H1 (cell line): ENCODE results near the gene AP1M2. TPM values are rescaled to one million over a fixed set of nuclear protein-coding genes. Genes with fewer than 3 reads are reported as not detected.

Source experiments
- CTCF ChIA-PET: fragments of 300-600 bp; sonication (Branson Sonifier 250); formaldehyde crosslinking; loops from one replicate; lab custom pipeline; 2021; ENCODE audit not compliant: partially characterized antibody; lab: Charles Lee
- POLR2A ChIA-PET: fragments of 300-600 bp; sonication (Branson Sonifier 250); formaldehyde crosslinking; loops from one replicate; lab custom pipeline; 2021; ENCODE audit warnings: inconsistent platforms; ENCODE audit not compliant: partially characterized antibody; lab: Charles Lee
- DNase-seq, 2 experiments: peaks; one replicate each; pipeline versions ENCODE4 v3.0.0 to v3.0.0-alpha.2; 2010 to 2022; ENCODE audit warnings: low spot score in 2 of 2, low read depth in 1 of 2, mixed read lengths in 1 of 2
- FAIRE-seq: peaks from 2 replicates; lab custom pipeline; 2011; peaks lifted over from hg19 to GRCh38; lab: Jason Lieb, UNC
- H2AFZ ChIP-seq: 2 replicates; pipeline ENCODE4 v1.8.1; 2012; ENCODE audit warnings: low read length, inconsistent platforms
- H2AK5ac ChIP-seq: 2 replicates; pipeline ENCODE4 v1.6.1; 2013; ENCODE audit warnings: low read depth, low read length
- H2BK120ac ChIP-seq: replicated peaks from 2 replicates; pipeline ENCODE3; 2013; ENCODE audit warnings: low read depth, low read length, inconsistent platforms
- H2BK12ac ChIP-seq: 2 replicates; pipeline ENCODE4 v1.6.1; 2013; ENCODE audit warnings: low read depth, low read length
- H2BK15ac ChIP-seq: 2 replicates; pipeline ENCODE4 v1.6.1; 2013; ENCODE audit warnings: low read length
- H2BK20ac ChIP-seq: 2 replicates; pipeline ENCODE4 v1.6.1; 2013; ENCODE audit warnings: low read length
- H2BK5ac ChIP-seq: 2 replicates; pipeline ENCODE4 v1.6.1; 2013; ENCODE audit warnings: low read depth, low read length
- H3K14ac ChIP-seq: 2 replicates; pipeline ENCODE4 v1.6.1; 2013; ENCODE audit warnings: inconsistent platforms; ENCODE audit not compliant: insufficient read length
- H3K18ac ChIP-seq: 2 replicates; pipeline ENCODE4 v1.6.1; 2013; ENCODE audit warnings: low read length; ENCODE audit errors: extremely low read depth
- H3K23ac ChIP-seq: 2 replicates; pipeline ENCODE4 v1.6.1; 2013; ENCODE audit warnings: inconsistent platforms; ENCODE audit not compliant: insufficient read length
- H3K23me2 ChIP-seq: 2 replicates; pipeline ENCODE4 v1.6.1; 2013; ENCODE audit warnings: low read depth, low read length
- H3K27ac ChIP-seq: 2 replicates; pipeline ENCODE4 v1.6.1; 2011; ENCODE audit warnings: low read depth, low read length, inconsistent platforms
- H3K27me3 ChIP-seq, 4 experiments: replicated peaks in 1 of 4; 1 replicate in 1 of 4; 2 replicates in 3 of 4; pipeline versions ENCODE4 v1.6.1 to v1.8.1; 2011 to 2013; ENCODE audit warnings: low read length in 3 of 4, mild to moderate bottlenecking in 3 of 4, inconsistent platforms in 2 of 4, mixed read lengths in 2 of 4, moderate library complexity in 1 of 4; ENCODE audit not compliant: control insufficient read depth in 3 of 4, insufficient read depth in 3 of 4; ENCODE audit errors: extremely low read depth in 1 of 4
- H3K36me3 ChIP-seq, 4 experiments: 2 replicates each; pipeline versions ENCODE4 v1.6.1 to v1.8.1; 2011 to 2013; ENCODE audit warnings: mild to moderate bottlenecking in 4 of 4, low read length in 3 of 4, moderate library complexity in 2 of 4, control low read depth in 1 of 4, inconsistent platforms in 1 of 4; ENCODE audit not compliant: insufficient read depth in 4 of 4, control insufficient read depth in 2 of 4
- H3K4ac ChIP-seq: replicated peaks from 2 replicates; pipeline ENCODE3; 2013; ENCODE audit warnings: low read length, low read depth, mixed read lengths, inconsistent platforms; ENCODE audit not compliant: insufficient read length
- H3K4me1 ChIP-seq, 4 experiments: replicated peaks in 1 of 4; 1 replicate in 1 of 4; 2 replicates in 3 of 4; pipeline versions ENCODE4 v1.6.1 to v1.8.1; 2011 to 2013; ENCODE audit warnings: low read length in 3 of 4, inconsistent platforms in 2 of 4, mixed read lengths in 1 of 4; ENCODE audit not compliant: insufficient read depth in 4 of 4, control insufficient read depth in 3 of 4
- H3K4me2 ChIP-seq, 2 experiments: 2 replicates each; pipeline versions ENCODE4 v1.6.1 to v1.8.1; 2011 to 2013; ENCODE audit warnings: low read depth in 2 of 2, low read length in 2 of 2, control low read depth in 1 of 2, inconsistent platforms in 1 of 2, mild to moderate bottlenecking in 1 of 2; ENCODE audit not compliant: insufficient read depth in 1 of 2
- H3K4me3 ChIP-seq, 4 experiments: fragments of 200-600, 300-600 bp in 1 of 4; sonication (generic), shearing (Covaris generic), sonication (Bioruptor Twin) in 1 of 4; 2 replicates each; pipeline versions ENCODE4 v1.5.1 to v1.8.1; 2011 to 2016; ENCODE audit warnings: low read length in 4 of 4, low read depth in 3 of 4, control low read depth in 2 of 4, inconsistent platforms in 2 of 4, mild to moderate bottlenecking in 2 of 4, mixed read lengths in 1 of 4, moderate library complexity in 1 of 4; ENCODE audit not compliant: insufficient read depth in 2 of 4; ENCODE audit errors: extremely low read depth in 1 of 4
- H3K56ac ChIP-seq: replicated peaks from 2 replicates; pipeline ENCODE3; 2013; ENCODE audit warnings: low read depth, mild to moderate bottlenecking, mixed read lengths, low read length, inconsistent platforms; ENCODE audit not compliant: insufficient read length
- H3K79me1 ChIP-seq: 2 replicates; pipeline ENCODE4 v1.6.1; 2013; ENCODE audit warnings: low read depth, low read length, control low read depth
- H3K79me2 ChIP-seq, 2 experiments: 2 replicates each; pipeline versions ENCODE4 v1.6.1 to v1.8.1; 2012 to 2013; ENCODE audit warnings: low read length in 2 of 2, mild to moderate bottlenecking in 2 of 2, inconsistent platforms in 1 of 2; ENCODE audit not compliant: insufficient read depth in 2 of 2, control insufficient read depth in 1 of 2
- H3K9ac ChIP-seq, 4 experiments: replicated peaks in 1 of 4; 1 replicate in 1 of 4; 2 replicates in 3 of 4; pipeline versions ENCODE4 v1.6.1 to v1.8.1; 2011 to 2013; ENCODE audit warnings: low read depth in 3 of 4, low read length in 3 of 4, control low read depth in 2 of 4, mild to moderate bottlenecking in 2 of 4, moderate library complexity in 2 of 4, inconsistent platforms in 1 of 4; ENCODE audit errors: extremely low read depth in 1 of 4
- H3K9me3 ChIP-seq, 2 experiments: 2 replicates each; pipeline versions ENCODE4 v1.6.1 to v1.8.1; 2012 to 2013; ENCODE audit warnings: mild to moderate bottlenecking in 2 of 2, moderate library complexity in 2 of 2, control low read depth in 1 of 2, inconsistent platforms in 1 of 2, low read depth in 1 of 2, low read length in 1 of 2, mixed read lengths in 1 of 2; ENCODE audit not compliant: insufficient read depth in 2 of 2
- H4K20me1 ChIP-seq, 2 experiments: replicated peaks in 1 of 2; 2 replicates each; pipeline versions ENCODE3 to v1.8.1; 2011 to 2013; ENCODE audit warnings: inconsistent platforms in 2 of 2, low read length in 2 of 2, mild to moderate bottlenecking in 1 of 2; ENCODE audit not compliant: insufficient read depth in 2 of 2, control insufficient read depth in 1 of 2
- H4K5ac ChIP-seq: 2 replicates; pipeline ENCODE4 v1.6.1; 2013; ENCODE audit warnings: low read length, low read depth, mixed read lengths, inconsistent platforms; ENCODE audit not compliant: insufficient read length
- H4K8ac ChIP-seq: 2 replicates; pipeline ENCODE4 v1.8.0; 2013; ENCODE audit warnings: mild to moderate bottlenecking, moderate library complexity, low read length, inconsistent platforms; ENCODE audit not compliant: insufficient read depth; ENCODE audit errors: extremely low read depth
- H4K91ac ChIP-seq: replicated peaks from 2 replicates; pipeline ENCODE3; 2013; ENCODE audit warnings: low read length, mixed read lengths, inconsistent platforms; ENCODE audit not compliant: insufficient read length
- FOSL1 ChIP-seq: IDR thresholded peaks from 2 replicates; pipeline ENCODE4 v1.6.1; 2011; ENCODE audit warnings: mild to moderate bottlenecking, low read depth, low read length, moderate library complexity; ENCODE audit not compliant: insufficient read depth
- GTF2F1 ChIP-seq: IDR thresholded peaks from 2 replicates; pipeline ENCODE4 v1.6.1; 2012; ENCODE audit warnings: low read depth, low read length, improper control_type of control experiment, borderline replicate concordance
- POLR2AphosphoS5 ChIP-seq: IDR thresholded peaks from 2 replicates; pipeline ENCODE4 v1.6.1; 2011; ENCODE audit warnings: low read depth, low read length
- SIRT6 ChIP-seq: IDR thresholded peaks from one replicate; pipeline ENCODE4 v1.7.1; 2012; ENCODE audit warnings: low read length, inconsistent platforms
- TBP ChIP-seq: IDR thresholded peaks from 2 replicates; pipeline ENCODE4 v1.6.1; 2011; ENCODE audit warnings: low read depth, low read length, improper control_type of control experiment
- WGBS, 2 experiments: shearing (Covaris generic) in 1 of 2; methylation state at CpG; one replicate each; pipeline versions ENCODE4 v1.1.6 to v1.1.7; 2013 to 2015; ENCODE audit warnings: low lambda C conversion rate in 2 of 2, mixed read lengths in 2 of 2, inconsistent platforms in 1 of 2, low coverage in 1 of 2, missing lambda C conversion rate in 1 of 2; ENCODE audit not compliant: insufficient replicate concordance in 2 of 2, insufficient coverage in 1 of 2, insufficient read length in 1 of 2; ENCODE audit errors: extremely low coverage in 1 of 2, missing lambda C conversion rate in 1 of 2; 5-methylcytosine and 5-hydroxymethylcytosine counted together
- polyA plus RNA-seq, 7 experiments: library from polyadenylated mRNA; depleted of rRNA in 3 of 7; stranded (reverse) in 5 of 7; unstranded in 2 of 7; fragments of >200 nt in 5 of 7; fragments of 200-250 nt in 2 of 7; gene quantifications; 1 replicate in 5 of 7; 2 replicates in 1 of 7; 4 replicates in 1 of 7; pipeline versions ENCODE4 v1.2.1 to v1.2.3, GENCODE V29; 2011 to 2013; ENCODE audit warnings: missing spikeins in 2 of 7, mixed read lengths in 2 of 7
- total RNA-seq: library from RNA; stranded (reverse); fragmentation: NEBNext Ultra II Directional; extraction: Animal tissue kit (Norgen Biotek cat#: 25700); gene quantifications from 2 replicates; pipeline ENCODE4 v1.2.1, GENCODE V29; 2021

The AP1M2 gene
- total and polyA plus RNA-seq, 2 of the 8 experiments (the other 6 are each of a cell fraction or from before 2014, with no cell fraction given) = 140 to 161 TPM

DNA sequence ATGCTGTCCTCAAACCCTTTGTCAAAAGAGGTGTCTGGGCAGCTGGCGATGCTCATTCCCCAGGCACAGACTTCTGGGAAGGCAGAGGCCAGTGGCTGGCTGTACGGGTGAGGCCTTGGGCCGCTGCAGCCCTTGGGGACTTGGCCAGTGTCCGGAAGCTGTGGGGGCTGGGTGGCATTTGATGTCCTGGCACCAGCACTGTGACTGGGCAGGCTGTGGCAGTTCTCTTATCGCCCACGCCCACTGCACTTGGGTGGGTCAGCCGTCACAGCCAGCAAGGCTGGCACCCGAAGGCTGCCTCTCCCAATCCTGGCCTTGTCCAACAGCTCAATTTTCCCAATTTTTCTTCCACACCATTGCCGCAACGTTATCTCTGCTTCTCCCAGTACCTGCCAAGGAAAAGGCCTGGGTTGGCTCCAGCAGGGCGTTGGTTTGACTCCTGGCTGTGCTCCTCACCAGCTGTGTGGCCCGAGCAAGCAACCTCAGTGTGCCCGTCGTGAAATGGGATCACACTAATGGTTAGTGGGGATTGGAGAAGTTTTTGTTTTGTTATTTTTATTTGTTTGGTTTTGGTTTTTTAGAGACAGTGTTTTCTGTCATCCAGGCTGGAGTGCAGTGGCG is 25.5 kb upstream of the AP1M2 start:
- H4K20me1 ChIP-seq = peaks cover 0 to 2% of the 10 kb centered on the region in 2 experiments
- H3K36me3 ChIP-seq = no peaks in the 10 kb centered on the region
- DNase-seq = no peak
- H3K18ac ChIP-seq = no peak overlapping the region
- no peak overlapping the region for H3K56ac ChIP-seq
- no peak overlapping the region for H3K4me2 ChIP-seq
- no peaks in the 10 kb centered on the region for H3K4me1 ChIP-seq
- H4K8ac ChIP-seq = no peak overlapping the region
- H3K27me3 ChIP-seq = no peaks in the 10 kb centered on the region
- no peaks in the 10 kb centered on the region for H3K23me2 ChIP-seq
- no peak overlapping the region for H2BK12ac ChIP-seq
- no peaks in the 10 kb centered on the region for H3K9me3 ChIP-seq
- H3K9ac ChIP-seq = no peak overlapping the region
- POLR2A ChIA-PET = interaction anchor here (0.6 to 2.1 kb wide), 11 partner anchors 8 to 266 kb away, joined by 3 to 15 read pairs (median 4); no protein-coding TSS in a partner anchor
- CTCF ChIA-PET = interaction anchor here (0.6 to 3.8 kb wide), 8 partner anchors 9 to 180 kb away, joined by 3 to 21 read pairs (median 4); no protein-coding TSS in a partner anchor
- peaks cover 7% of the 10 kb centered on the region for H3K79me1 ChIP-seq
- no peak overlapping the region for H4K91ac ChIP-seq
- H3K23ac ChIP-seq = no peak overlapping the region
- no peak overlapping the region for H2AFZ ChIP-seq
- no peak overlapping the region for H3K27ac ChIP-seq
- no peak overlapping the region for H2BK15ac ChIP-seq
- H3K79me2 ChIP-seq = no peaks in the 10 kb centered on the region
- no peak for TF ChIP-seq POLR2AphosphoS5
- no peak for TF ChIP-seq FOSL1
- no peak for TF ChIP-seq SIRT6
- no peak for TF ChIP-seq TBP
- no peak for TF ChIP-seq GTF2F1
- no peak for FAIRE-seq
- no peak overlapping the region for H2BK20ac ChIP-seq
- H2BK120ac ChIP-seq = no peak overlapping the region
- no peak overlapping the region for H2BK5ac ChIP-seq
- WGBS, 2 experiments = 95% methylated on average over 15 of the region's 15 CpGs; no CpG with 5 or more reads in 1 of the 2 experiments
- H2AK5ac ChIP-seq = no peak overlapping the region
- no peak overlapping the region for H4K5ac ChIP-seq
- H3K4me3 ChIP-seq = no peak overlapping the region
- H3K14ac ChIP-seq = no peak overlapping the region
- H3K4ac ChIP-seq = no peak overlapping the region
